Measurements from ENCODE around the gene SURF1.

Gene SURF1

GRCh38 chr9:133304477-133305377, 51.6 kb downstream of the SURF1 start:
- no peak for DNase-seq (ENCODE audit: insufficient read length, low spot score)
- no peak for FAIRE-seq
- TF ChIP-seq CTCF (IDR thresholded peaks at IDR 0.05; ENCODE audit: insufficient read depth, missing control alignments): no peak

- FAIRE-seq: no peak
- TF ChIP-seq CTCF (IDR thresholded peaks at IDR 0.05; ENCODE audit: insufficient read depth, missing control alignments): no peak
- no peak for DNase-seq (ENCODE audit: insufficient read length, low spot score)
These were observed 52.2 kb downstream of the SURF1 start for GRCh38 chr9:133304158-133304470.

GRCh38 chr9:133303266-133304157, 52.8 kb downstream of the SURF1 start:
- FAIRE-seq (no peak), DNase-seq (ENCODE audit: insufficient read length, low spot score) (no peak)
- TF ChIP-seq CTCF (IDR thresholded peaks at IDR 0.05; ENCODE audit: insufficient read depth, missing control alignments): no peak
